ENCODE data around the gene SF1.

DNA sequence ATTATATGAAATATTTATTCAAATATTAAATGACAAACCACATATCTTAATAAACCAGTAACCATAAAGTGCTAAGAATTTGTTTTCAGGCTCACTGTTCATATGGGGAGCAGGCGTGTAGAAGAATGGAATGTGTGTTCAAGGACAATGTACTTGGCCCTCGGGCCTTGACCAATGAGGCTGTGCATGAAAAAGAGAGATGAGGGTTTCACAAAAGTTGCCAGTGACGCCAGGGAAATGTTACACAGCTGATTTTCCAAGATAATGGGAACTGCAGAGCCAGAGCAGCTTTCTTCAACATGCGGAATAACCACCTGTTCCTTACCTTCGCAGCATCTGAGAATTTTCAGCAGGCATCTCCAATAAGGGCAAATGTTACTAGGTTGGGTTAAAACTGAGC, 4.2 kb downstream of the SF1 start:
- TF ChIP-seq, protein P1, sequence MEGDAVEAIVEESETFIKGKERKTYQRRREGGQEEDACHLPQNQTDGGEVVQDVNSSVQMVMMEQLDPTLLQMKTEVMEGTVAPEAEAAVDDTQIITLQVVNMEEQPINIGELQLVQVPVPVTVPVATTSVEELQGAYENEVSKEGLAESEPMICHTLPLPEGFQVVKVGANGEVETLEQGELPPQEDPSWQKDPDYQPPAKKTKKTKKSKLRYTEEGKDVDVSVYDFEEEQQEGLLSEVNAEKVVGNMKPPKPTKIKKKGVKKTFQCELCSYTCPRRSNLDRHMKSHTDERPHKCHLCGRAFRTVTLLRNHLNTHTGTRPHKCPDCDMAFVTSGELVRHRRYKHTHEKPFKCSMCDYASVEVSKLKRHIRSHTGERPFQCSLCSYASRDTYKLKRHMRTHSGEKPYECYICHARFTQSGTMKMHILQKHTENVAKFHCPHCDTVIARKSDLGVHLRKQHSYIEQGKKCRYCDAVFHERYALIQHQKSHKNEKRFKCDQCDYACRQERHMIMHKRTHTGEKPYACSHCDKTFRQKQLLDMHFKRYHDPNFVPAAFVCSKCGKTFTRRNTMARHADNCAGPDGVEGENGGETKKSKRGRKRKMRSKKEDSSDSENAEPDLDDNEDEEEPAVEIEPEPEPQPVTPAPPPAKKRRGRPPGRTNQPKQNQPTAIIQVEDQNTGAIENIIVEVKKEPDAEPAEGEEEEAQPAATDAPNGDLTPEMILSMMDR (IDR thresholded peaks at IDR 0.05; ENCODE audit: control extremely low read depth in 1 of 3, insufficient read depth in 1 of 3, low read depth in 1 of 3, low read length in 3 of 3), result no peak
- no peak for TF ChIP-seq NRF1 (IDR thresholded peaks at IDR 0.05; ENCODE audit: low read depth, low read length)

All from H1 (cell line).